GM18909 (cell line): ENCODE data around the gene PLCH1.

Source experiments
- ATAC-seq: cut with Tn5 transposase; IDR thresholded peaks from one replicate; pipeline ENCODE4 v1.9.1; 2021; ENCODE audit warnings: mild to moderate bottlenecking; ENCODE audit not compliant: unreplicated experiment, poor library complexity

Gene PLCH1

GRCh38 chr3:155497930-155498647 lies 246.8 kb downstream of the PLCH1 start:
- no peak for ATAC-seq

- no peak for ATAC-seq
Measured at GRCh38 chr3:155496206-155496605, 248.7 kb downstream of the PLCH1 start.

DNA sequence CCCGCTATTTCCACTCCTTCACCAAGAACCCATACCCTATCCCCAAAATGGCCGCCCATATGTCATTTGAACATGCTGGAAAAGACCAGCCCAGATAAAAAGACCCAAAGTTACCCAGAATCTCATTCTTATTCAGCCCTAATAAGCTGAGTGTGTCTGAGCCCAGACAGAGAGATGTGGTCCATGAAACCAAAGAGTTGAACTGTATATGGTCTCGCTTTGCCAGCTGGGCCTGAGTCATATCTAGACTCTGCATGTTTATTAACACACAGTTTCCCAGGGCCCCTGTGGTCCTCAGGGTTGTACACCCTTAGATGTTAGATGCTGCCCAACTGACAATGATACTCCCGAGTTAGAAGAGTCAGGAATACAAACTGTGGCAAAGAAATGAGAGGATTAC lies 249.5 kb downstream of the PLCH1 start:
- ATAC-seq: peak; percentile 82

- peak; percentile 65 for ATAC-seq
Measured at GRCh38 chr3:155494332-155494731, 250.5 kb downstream of the PLCH1 start.

DNA sequence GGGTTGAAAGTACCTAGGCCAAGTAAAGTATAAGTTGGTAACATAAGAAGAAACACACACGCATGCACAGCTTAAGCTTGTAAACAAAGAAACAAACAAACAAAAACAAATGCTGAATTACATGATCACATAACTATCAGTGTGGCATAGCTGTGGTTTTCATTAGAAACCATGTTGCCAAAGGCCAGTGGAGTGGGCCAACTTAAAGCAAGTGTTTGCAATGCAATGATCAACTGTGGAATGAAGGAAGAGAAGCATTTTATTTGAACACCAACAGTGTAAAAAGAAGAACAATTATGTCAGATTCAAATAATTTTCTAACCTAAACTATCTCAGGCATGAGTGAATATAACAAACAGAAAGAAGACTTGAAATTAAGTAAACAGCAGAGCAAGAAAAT lies 252.0 kb downstream of the PLCH1 start:
- no peak for ATAC-seq

- ATAC-seq: no peak
Measured at GRCh38 chr3:155491696-155492095, 253.2 kb downstream of the PLCH1 start.

GRCh38 chr3:155488671-155489070 lies 256.2 kb downstream of the PLCH1 start:
- no peak for ATAC-seq

- ATAC-seq: no peak
Measured at GRCh38 chr3:155485897-155486296, 259.0 kb downstream of the PLCH1 start.

GRCh38 chr3:155481591-155481990 lies 263.3 kb downstream of the PLCH1 start:
- ATAC-seq: no peak

- ATAC-seq: no peak
Measured at GRCh38 chr3:155481089-155481488, 263.8 kb downstream of the PLCH1 start.

GRCh38 chr3:155465664-155466063 lies 279.2 kb downstream of the PLCH1 start:
- ATAC-seq: no peak

DNA sequence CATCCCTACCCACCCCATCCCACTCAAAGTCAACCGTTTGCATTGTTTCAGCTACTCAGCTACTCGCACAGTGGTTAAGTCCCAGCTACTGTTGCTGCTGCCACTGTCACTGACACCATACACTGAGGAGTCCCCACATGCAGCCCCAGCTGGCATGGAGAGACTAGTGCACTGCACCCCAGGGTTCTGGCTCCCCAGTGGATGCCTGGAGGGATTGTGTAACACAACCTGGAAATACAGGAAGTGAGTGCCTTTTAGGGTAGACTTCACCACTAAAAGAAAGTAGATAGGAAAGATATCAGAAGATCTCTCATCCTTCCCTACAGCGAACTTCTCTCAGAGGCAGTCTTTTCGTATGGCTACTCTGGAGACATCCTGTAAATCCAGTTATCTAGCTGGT lies 282.2 kb downstream of the PLCH1 start:
- no peak for ATAC-seq

DNA sequence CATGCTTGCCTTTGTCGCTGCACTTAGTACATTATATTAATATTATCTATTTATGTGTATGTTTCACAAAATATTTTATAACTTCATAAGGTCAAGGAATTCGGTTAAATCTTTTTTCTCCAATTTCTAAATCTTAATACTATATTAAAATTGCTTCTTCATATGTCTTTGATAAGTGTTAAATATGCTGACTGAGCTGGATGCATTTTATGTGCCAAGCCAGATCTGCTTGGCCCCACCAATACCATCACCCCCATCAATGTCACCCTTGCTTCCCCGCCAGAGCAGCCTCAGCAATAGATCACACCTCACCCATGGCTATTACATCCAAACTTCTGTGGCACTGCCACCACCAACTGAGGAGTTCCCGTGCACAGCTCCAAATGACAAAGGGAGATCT lies 287.3 kb downstream of the PLCH1 start:
- ATAC-seq: no peak

- ATAC-seq: no peak
Measured at GRCh38 chr3:155455765-155456164, 289.1 kb downstream of the PLCH1 start.

- no peak for ATAC-seq
Measured at GRCh38 chr3:155453512-155453911, 291.4 kb downstream of the PLCH1 start.

DNA sequence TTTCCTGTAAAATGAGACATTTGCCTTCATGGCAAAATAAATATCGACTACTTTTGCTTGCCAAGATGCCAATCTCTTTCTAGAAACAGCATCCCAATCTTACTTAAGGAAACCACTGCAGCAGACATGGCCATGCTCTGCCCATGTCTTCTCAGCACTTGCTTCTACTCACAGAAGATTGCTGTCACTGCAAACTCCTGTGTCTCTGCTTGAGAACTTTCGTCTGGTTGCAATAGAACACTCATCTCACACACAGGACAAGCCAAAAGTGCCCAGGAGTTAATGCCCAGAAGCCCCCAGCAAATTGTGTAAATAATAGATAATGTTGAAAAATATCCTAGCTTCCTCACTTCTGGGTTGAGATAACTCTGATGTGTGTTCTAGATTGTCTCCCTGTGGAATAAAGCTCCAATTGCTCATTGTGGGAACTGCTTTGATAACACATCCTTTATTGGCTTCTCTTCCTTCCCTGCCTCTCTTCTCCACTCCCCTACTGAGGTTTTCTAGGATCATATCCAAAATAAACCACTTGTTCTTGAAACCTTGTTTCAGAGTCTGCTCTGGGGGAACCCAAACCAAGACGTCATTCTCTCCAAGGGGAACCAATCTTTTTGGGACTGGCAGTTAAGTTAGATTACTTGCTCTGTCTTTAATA lies 295.1 kb downstream of the PLCH1 start:
- no peak for ATAC-seq

GRCh38 chr3:155448531-155448930 lies 296.3 kb downstream of the PLCH1 start:
- no peak for ATAC-seq

GRCh38 chr3:155446366-155446765 lies 298.5 kb downstream of the PLCH1 start:
- no peak for ATAC-seq

GRCh38 chr3:155444771-155445170 lies 300.1 kb downstream of the PLCH1 start:
- no peak for ATAC-seq

DNA sequence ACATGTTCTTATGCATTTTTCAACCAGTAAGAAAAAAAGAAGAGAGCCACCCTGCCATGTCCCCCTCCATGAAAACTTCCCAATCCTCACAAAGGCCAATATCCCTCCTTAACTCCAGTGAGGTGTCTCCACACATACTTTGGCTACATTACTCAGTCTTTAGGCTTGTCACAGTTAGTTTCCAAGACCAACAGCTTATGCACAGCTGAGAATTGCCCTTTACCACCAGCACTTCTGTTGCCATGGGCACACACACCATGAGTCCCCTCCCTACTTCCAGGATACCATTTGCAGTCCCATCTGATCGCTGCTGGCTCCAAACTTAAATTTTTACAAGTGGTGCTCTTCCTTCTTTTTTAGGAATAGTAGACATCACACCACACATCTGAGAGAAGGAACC lies 301.1 kb downstream of the PLCH1 start:
- no peak for ATAC-seq

DNA sequence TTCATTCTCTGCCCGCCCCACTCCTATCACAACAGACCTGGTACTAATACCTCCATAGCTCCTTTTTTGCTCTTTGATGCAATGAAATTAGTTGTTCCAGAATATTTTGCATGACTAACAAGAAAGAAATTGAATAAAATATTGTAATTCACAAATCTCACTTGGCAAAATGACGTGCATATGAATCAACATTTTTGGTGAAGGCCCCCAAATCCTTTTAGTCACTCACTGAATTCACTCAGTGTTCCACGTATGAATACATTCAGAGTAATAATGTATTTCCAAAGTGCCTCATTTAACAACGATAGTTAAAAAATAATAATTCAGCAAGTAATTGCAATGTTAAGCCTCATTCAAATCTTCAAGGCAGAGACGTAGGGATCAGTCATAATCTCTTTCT lies 302.8 kb downstream of the PLCH1 start:
- ATAC-seq: no peak

DNA sequence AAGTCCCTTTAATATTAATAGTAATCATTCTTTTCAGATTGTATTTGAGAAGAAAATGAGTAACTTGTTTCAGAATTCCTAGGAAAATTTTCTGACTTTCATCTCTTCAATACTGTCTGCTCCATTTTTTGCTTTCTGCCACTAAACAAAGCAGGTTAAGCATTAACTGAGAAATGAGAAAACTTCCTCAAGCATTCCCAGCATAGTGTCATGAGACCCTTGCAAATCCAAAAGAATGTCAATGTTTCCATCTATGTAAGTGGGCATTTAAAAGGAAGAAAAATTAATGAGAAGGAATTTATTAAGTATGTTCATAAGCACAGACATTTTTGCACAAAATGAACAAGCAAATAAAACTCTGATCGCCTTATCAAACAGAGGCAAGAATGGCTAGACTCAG lies 303.4 kb downstream of the PLCH1 start:
- no peak for ATAC-seq
